ENCODE data around the gene CCDC137. TPM values are rescaled to one million over a fixed set of nuclear protein-coding genes. Genes with fewer than 3 reads are reported as not detected.

The CCDC137 gene
- total and polyA plus RNA-seq, 2 of the 13 experiments (the other 11 are each of a cell fraction or from before 2014, with no cell fraction given) = 14.6 to 39.1 TPM

DNA sequence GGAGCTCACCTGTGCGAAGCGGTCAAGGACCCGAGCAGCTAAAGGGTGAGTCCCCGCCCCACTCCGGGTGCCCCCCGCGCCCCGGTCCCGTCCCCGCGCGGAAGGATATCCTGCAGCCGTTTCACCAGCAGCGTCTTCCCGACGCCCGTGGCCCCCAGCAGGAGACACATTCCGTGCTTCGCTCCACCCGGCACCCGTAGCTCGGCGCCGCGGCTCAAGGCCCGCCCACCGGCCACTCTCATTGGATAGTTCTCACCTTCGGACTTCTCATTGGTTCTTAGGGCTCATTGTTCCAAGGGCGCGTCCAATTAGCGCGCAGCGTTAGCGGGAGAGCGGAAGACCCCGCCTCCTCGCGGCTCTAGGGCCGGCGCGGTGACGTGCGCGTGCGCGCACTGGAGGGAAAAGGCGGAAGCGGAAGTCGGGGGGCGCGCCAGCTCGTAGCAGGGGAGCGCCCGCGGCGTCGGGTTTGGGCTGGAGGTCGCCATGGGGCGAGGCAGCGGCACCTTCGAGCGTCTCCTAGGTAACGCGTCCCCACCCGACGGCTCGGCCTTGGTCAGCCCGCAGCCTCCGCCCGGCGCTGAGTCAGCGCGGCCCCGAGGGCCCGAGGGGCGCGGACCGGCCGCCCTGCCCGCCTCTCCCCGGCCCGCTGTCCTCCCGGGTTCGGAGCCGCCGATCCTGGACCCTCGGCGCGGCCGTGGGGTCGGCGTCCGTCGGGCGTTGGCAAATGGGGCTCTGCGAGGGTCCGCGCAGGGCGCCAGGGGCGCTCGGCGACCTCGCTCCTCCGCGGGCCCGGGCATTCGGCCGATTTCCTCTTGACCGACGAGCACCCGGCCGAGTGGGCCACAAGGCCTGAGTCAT lies 17.3 kb downstream of the CCDC137 start, which contains the start of the genes ARL16 and HGS (continued):
- TF ChIP-seq POLR2AphosphoS5 (IDR thresholded peaks at IDR 0.05; ENCODE audit: low read depth, low read length) (peak; percentile 67), ZNF274 (CRISPR knock-in tag; IDR thresholded peaks at IDR 0.05) (no peak; the same call in 1 of the 2 replicates), ZNF44 (CRISPR knock-in tag; IDR thresholded peaks at IDR 0.05) (peak; percentile 87; the same call in 1 of the 2 replicates), ZNF543 (CRISPR knock-in tag; IDR thresholded peaks at IDR 0.05) (peak; percentile 33; the same call in 1 of the 2 replicates), YEATS2 (CRISPR knock-in tag; IDR thresholded peaks at IDR 0.05; ENCODE audit: borderline replicate concordance) (peak; percentile 98), FOSL1 (CRISPR knock-in tag; IDR thresholded peaks at IDR 0.05; ENCODE audit: borderline replicate concordance) (peak; percentile 43; the same call in 1 of the 2 replicates), ZNF205 (CRISPR knock-in tag; IDR thresholded peaks at IDR 0.05) (peak; percentile 53), NCOA2 (CRISPR knock-in tag; IDR thresholded peaks at IDR 0.05) (no peak; the same call in 1 of the 2 replicates), ZNF550 (CRISPR knock-in tag; IDR thresholded peaks at IDR 0.05; ENCODE audit: borderline replicate concordance) (no peak), KLF9 (CRISPR knock-in tag; IDR thresholded peaks at IDR 0.05; ENCODE audit: low read depth) (peak; percentile 84; the same call in 1 of the 2 replicates), NFRKB (IDR thresholded peaks at IDR 0.05) (no peak), HOMEZ (CRISPR knock-in tag; IDR thresholded peaks at IDR 0.05; ENCODE audit: low read depth) (peak; percentile 68; the same call in 1 of the 2 replicates), ZNF513 (CRISPR knock-in tag; conservative IDR thresholded peaks at IDR 0.05) (no peak), HCFC1 (IDR thresholded peaks at IDR 0.05; ENCODE audit: low read depth, low read length) (peak; percentile 58), GLMP (CRISPR knock-in tag; IDR thresholded peaks at IDR 0.05; ENCODE audit: borderline replicate concordance) (no peak), ZNF549 (CRISPR knock-in tag; IDR thresholded peaks at IDR 0.05) (0 out of 2 replicates have a peak, but pooled peaks have one; percentile 61), MIER3 (CRISPR knock-in tag; IDR thresholded peaks at IDR 0.05; ENCODE audit: borderline replicate concordance) (peak; percentile 89; the same call in 1 of the 2 replicates), ZBTB8A (CRISPR knock-in tag; IDR thresholded peaks at IDR 0.05; ENCODE audit: borderline replicate concordance, low read depth) (no peak), RXRA (CRISPR knock-in tag; IDR thresholded peaks at IDR 0.05) (peak; percentile 62; the same call in 1 of the 2 replicates), ZNF446 (CRISPR knock-in tag; IDR thresholded peaks at IDR 0.05) (peak; percentile 86; the same call in 1 of the 2 replicates), NFE2L2 (IDR thresholded peaks at IDR 0.05; ENCODE audit: low read length) (0 out of 2 replicates have a peak, but pooled peaks have one; percentile 8), DMAP1 (CRISPR knock-in tag; IDR thresholded peaks at IDR 0.05) (peak; percentile 46; the same call in 1 of the 2 replicates), MYNN (CRISPR knock-in tag; IDR thresholded peaks at IDR 0.05; ENCODE audit: low read depth) (peak; percentile 71; the same call in 1 of the 2 replicates)
- TF ChIP-seq, protein P1, sequence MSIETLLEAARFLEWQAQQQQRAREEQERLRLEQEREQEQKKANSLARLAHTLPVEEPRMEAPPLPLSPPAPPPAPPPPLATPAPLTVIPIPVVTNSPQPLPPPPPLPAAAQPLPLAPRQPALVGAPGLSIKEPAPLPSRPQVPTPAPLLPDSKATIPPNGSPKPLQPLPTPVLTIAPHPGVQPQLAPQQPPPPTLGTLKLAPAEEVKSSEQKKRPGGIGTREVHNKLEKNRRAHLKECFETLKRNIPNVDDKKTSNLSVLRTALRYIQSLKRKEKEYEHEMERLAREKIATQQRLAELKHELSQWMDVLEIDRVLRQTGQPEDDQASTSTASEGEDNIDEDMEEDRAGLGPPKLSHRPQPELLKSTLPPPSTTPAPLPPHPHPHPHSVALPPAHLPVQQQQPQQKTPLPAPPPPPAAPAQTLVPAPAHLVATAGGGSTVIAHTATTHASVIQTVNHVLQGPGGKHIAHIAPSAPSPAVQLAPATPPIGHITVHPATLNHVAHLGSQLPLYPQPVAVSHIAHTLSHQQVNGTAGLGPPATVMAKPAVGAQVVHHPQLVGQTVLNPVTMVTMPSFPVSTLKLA (IDR thresholded peaks at IDR 0.05) = peak; percentile 71
- TF ChIP-seq, protein P2, sequence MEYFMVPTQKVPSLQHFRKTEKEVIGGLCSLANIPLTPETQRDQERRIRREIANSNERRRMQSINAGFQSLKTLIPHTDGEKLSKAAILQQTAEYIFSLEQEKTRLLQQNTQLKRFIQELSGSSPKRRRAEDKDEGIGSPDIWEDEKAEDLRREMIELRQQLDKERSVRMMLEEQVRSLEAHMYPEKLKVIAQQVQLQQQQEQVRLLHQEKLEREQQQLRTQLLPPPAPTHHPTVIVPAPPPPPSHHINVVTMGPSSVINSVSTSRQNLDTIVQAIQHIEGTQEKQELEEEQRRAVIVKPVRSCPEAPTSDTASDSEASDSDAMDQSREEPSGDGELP (IDR thresholded peaks at IDR 0.05; ENCODE audit: borderline replicate concordance, low read depth) = peak; percentile 47; the same call in 1 of the 2 replicates
